Adipocyte (in vitro differentiated cells): ENCODE data around the gene M6PR.
"Not testable (repeated sequence)": the region's sequence is repeated elsewhere in the genome, so short reads cannot be mapped to it uniquely, and the experiment has no call there.

Experiments used
- DNase-seq: peaks from one replicate; pipeline ENCODE4 v3.0.0-alpha.2; 2015; ENCODE audit warnings: low read depth
- H3K27me3 ChIP-seq: replicated peaks from 2 replicates; pipeline ENCODE4 v1.7.0; 2013; ENCODE audit warnings: mild to moderate bottlenecking, low read length, moderate library complexity; ENCODE audit not compliant: control insufficient read depth, insufficient read depth
- H3K36me3 ChIP-seq: 2 replicates; pipeline ENCODE4 v1.7.0; 2013; ENCODE audit warnings: low read length, mild to moderate bottlenecking, moderate library complexity; ENCODE audit not compliant: control insufficient read depth, insufficient read depth, severe bottlenecking
- H3K4me1 ChIP-seq: 2 replicates; pipeline ENCODE4 v1.7.0; 2013; ENCODE audit warnings: mild to moderate bottlenecking, low read length, moderate library complexity; ENCODE audit not compliant: control insufficient read depth, insufficient read depth
- H3K4me3 ChIP-seq: 2 replicates; pipeline ENCODE4 v1.7.0; 2013; ENCODE audit warnings: mild to moderate bottlenecking, low read length, moderate library complexity
- H3K9ac ChIP-seq: 2 replicates; pipeline ENCODE4 v1.7.0; 2013; ENCODE audit warnings: mild to moderate bottlenecking, low read length, moderate library complexity
- H3K9me3 ChIP-seq: 2 replicates; pipeline ENCODE4 v1.7.0; 2013; ENCODE audit warnings: mild to moderate bottlenecking, low read length, moderate library complexity; ENCODE audit not compliant: control insufficient read depth

Gene M6PR

GRCh38 chr12:8950221-8950527, 729 bp upstream of the M6PR start:
- peak overlapping the region; percentile 93 for H3K9ac ChIP-seq
- peak overlapping the region; percentile 97 for H3K4me3 ChIP-seq
- no peak for DNase-seq
- H3K36me3 ChIP-seq = peaks cover 14% of the 10 kb centered on the region
- peaks cover 26% of the 10 kb centered on the region for H3K4me1 ChIP-seq
- no peaks in the 10 kb centered on the region for H3K27me3 ChIP-seq
- H3K9me3 ChIP-seq = no peaks in the 10 kb centered on the region

GRCh38 chr12:8948701-8949341, 624 bp downstream of the M6PR start:
- H3K4me3 ChIP-seq = peak overlapping the region; percentile 97
- H3K9ac ChIP-seq = peak overlapping the region; percentile 93
- H3K27me3 ChIP-seq = no peaks in the 10 kb centered on the region
- H3K4me1 ChIP-seq = peaks cover 26% of the 10 kb centered on the region
- DNase-seq = peak; percentile 69
- H3K9me3 ChIP-seq = no peaks in the 10 kb centered on the region
- peaks cover 28% of the 10 kb centered on the region for H3K36me3 ChIP-seq

GRCh38 chr12:8947737-8948136, 1.7 kb downstream of the M6PR start:
- H3K4me3 ChIP-seq = peak overlapping the region; percentile 97
- peaks cover 37% of the 10 kb centered on the region for H3K36me3 ChIP-seq
- H3K9me3 ChIP-seq = no peaks in the 10 kb centered on the region
- no peaks in the 10 kb centered on the region for H3K27me3 ChIP-seq
- DNase-seq = no peak
- peak overlapping the region; percentile 93 for H3K9ac ChIP-seq
- H3K4me1 ChIP-seq = peaks cover 26% of the 10 kb centered on the region

- H3K9ac ChIP-seq = no peak overlapping the region
- peaks cover 47% of the 10 kb centered on the region for H3K36me3 ChIP-seq
- no peaks in the 10 kb centered on the region for H3K9me3 ChIP-seq
- peaks cover 26% of the 10 kb centered on the region for H3K4me1 ChIP-seq
- no peak for DNase-seq
- H3K27me3 ChIP-seq = no peaks in the 10 kb centered on the region
- H3K4me3 ChIP-seq = no peak overlapping the region
Observed at GRCh38 chr12:8946733-8947132, 2.7 kb downstream of the M6PR start.

GRCh38 chr12:8943565-8944186, 5.8 kb downstream of the M6PR start:
- Histone ChIP-seq H3K4me1 (peaks cover 24% of the 10 kb centered on the region), H3K9me3 (no peaks in the 10 kb centered on the region), H3K9ac (no peak overlapping the region), H3K4me3 (no peak overlapping the region), H3K36me3 (peaks cover 53% of the 10 kb centered on the region), H3K27me3 (no peaks in the 10 kb centered on the region)
- no peak for DNase-seq

GRCh38 chr12:8941691-8942478, 7.6 kb downstream of the M6PR start:
- Histone ChIP-seq H3K36me3 (peaks cover 61% of the 10 kb centered on the region), H3K4me3 (no peak overlapping the region), H3K4me1 (peaks cover 8% of the 10 kb centered on the region), H3K9ac (no peak overlapping the region), H3K27me3 (no peaks in the 10 kb centered on the region), H3K9me3 (no peaks in the 10 kb centered on the region)
- no peak for DNase-seq

GRCh38 chr12:8937842-8938442, 11.5 kb downstream of the M6PR start:
- DNase-seq, H3K4me1 ChIP-seq, H3K9ac ChIP-seq, H3K4me3 ChIP-seq, H3K27me3 ChIP-seq, H3K9me3 ChIP-seq: not testable (repeated sequence)
- H3K36me3 ChIP-seq = peaks cover 34% of the 10 kb centered on the region

GRCh38 chr12:8936735-8937134, 12.7 kb downstream of the M6PR start:
- Histone ChIP-seq H3K27me3 (no peaks in the 10 kb centered on the region), H3K4me1 (no peaks in the 10 kb centered on the region), H3K4me3 (no peak overlapping the region), H3K9me3 (no peaks in the 10 kb centered on the region), H3K9ac (no peak overlapping the region), H3K36me3 (peaks cover 27% of the 10 kb centered on the region)
- no peak for DNase-seq

GRCh38 chr12:8934080-8934479, 15.4 kb downstream of the M6PR start:
- H3K36me3 ChIP-seq = peaks cover 21% of the 10 kb centered on the region
- H3K9me3 ChIP-seq, H3K9ac ChIP-seq, H3K27me3 ChIP-seq, H3K4me1 ChIP-seq, H3K4me3 ChIP-seq, DNase-seq: not testable (repeated sequence)

- H3K36me3 ChIP-seq = peaks cover 21% of the 10 kb centered on the region
- H3K9ac ChIP-seq, H3K4me1 ChIP-seq, H3K27me3 ChIP-seq, H3K4me3 ChIP-seq, H3K9me3 ChIP-seq, DNase-seq: not testable (repeated sequence)
Observed at GRCh38 chr12:8932464-8932863, 17.0 kb downstream of the M6PR start.

GRCh38 chr12:8930655-8931323, 18.7 kb downstream of the M6PR start:
- DNase-seq, H3K9me3 ChIP-seq, H3K4me3 ChIP-seq, H3K4me1 ChIP-seq, H3K9ac ChIP-seq, H3K27me3 ChIP-seq: not testable (repeated sequence)
- peaks cover 18% of the 10 kb centered on the region for H3K36me3 ChIP-seq
